Trophoblast cell (in vitro differentiated cells and primary cell): ENCODE data around the gene RNF126.

Experiments used
- DNase-seq, 2 donors: peaks; one replicate each; pipeline ENCODE4 v3.0.0-alpha.2; 2016
- H2AFZ ChIP-seq: 2 replicates; pipeline ENCODE4 v1.6.1; 2013; ENCODE audit warnings: low read length, moderate library complexity, mild to moderate bottlenecking; ENCODE audit not compliant: insufficient read depth, poor library complexity
- H2AK5ac ChIP-seq: 2 replicates; pipeline ENCODE4 v1.6.1; 2013; ENCODE audit warnings: mild to moderate bottlenecking, low read length
- H2BK120ac ChIP-seq: 2 replicates; pipeline ENCODE4 v1.6.1; 2013; ENCODE audit warnings: low read length, mild to moderate bottlenecking, moderate library complexity; ENCODE audit not compliant: insufficient read depth, poor library complexity
- H2BK12ac ChIP-seq: 2 replicates; pipeline ENCODE4 v1.6.1; 2013; ENCODE audit warnings: mild to moderate bottlenecking, low read length, moderate library complexity
- H2BK5ac ChIP-seq: 2 replicates; pipeline ENCODE4 v1.6.1; 2013; ENCODE audit warnings: low read length, low read depth, moderate library complexity, mild to moderate bottlenecking; ENCODE audit not compliant: poor library complexity
- H3K14ac ChIP-seq: 2 replicates; pipeline ENCODE4 v1.6.1; 2013; ENCODE audit warnings: mild to moderate bottlenecking, low read length
- H3K18ac ChIP-seq: 2 replicates; pipeline ENCODE4 v1.6.1; 2013; ENCODE audit warnings: mild to moderate bottlenecking, low read length
- H3K23ac ChIP-seq: 2 replicates; pipeline ENCODE4 v1.6.1; 2013; ENCODE audit warnings: low read length
- H3K27ac ChIP-seq: 2 replicates; pipeline ENCODE4 v1.5.1; 2013; ENCODE audit warnings: low read depth, mild to moderate bottlenecking, inconsistent platforms, low read length, moderate library complexity
- H3K27me3 ChIP-seq: 2 replicates; pipeline ENCODE4 v1.6.1; 2013; ENCODE audit warnings: inconsistent platforms, mild to moderate bottlenecking, low read length, moderate library complexity; ENCODE audit not compliant: insufficient read depth
- H3K36me3 ChIP-seq, 2 experiments: 1 replicate in 1 of 2; 2 replicates in 1 of 2; pipeline ENCODE4 v1.6.1; 2013; ENCODE audit warnings: low read length in 2 of 2, mild to moderate bottlenecking in 2 of 2, moderate library complexity in 1 of 2; ENCODE audit not compliant: insufficient read depth in 2 of 2, control insufficient read depth in 1 of 2
- H3K4ac ChIP-seq: 2 replicates; pipeline ENCODE4 v1.6.1; 2013; ENCODE audit warnings: low read depth, mild to moderate bottlenecking, low read length, moderate library complexity
- H3K4me1 ChIP-seq, 2 experiments: 1 replicate in 1 of 2; 2 replicates in 1 of 2; pipeline ENCODE4 v1.6.1; 2013; ENCODE audit warnings: low read length in 2 of 2, mild to moderate bottlenecking in 2 of 2, moderate library complexity in 1 of 2; ENCODE audit not compliant: insufficient read depth in 2 of 2, control insufficient read depth in 1 of 2
- H3K4me2 ChIP-seq: 2 replicates; pipeline ENCODE4 v1.6.1; 2013; ENCODE audit warnings: inconsistent platforms, mild to moderate bottlenecking, low read length, moderate library complexity
- H3K4me3 ChIP-seq: 2 replicates; pipeline ENCODE4 v1.5.1; 2013; ENCODE audit warnings: mild to moderate bottlenecking, low read depth, low read length, inconsistent platforms
- H3K79me1 ChIP-seq: one replicate; pipeline ENCODE4 v1.6.1; 2013; ENCODE audit warnings: low read length
- H3K79me2 ChIP-seq: 2 replicates; pipeline ENCODE4 v1.6.1; 2013; ENCODE audit warnings: low read length, mild to moderate bottlenecking; ENCODE audit not compliant: control insufficient read depth, insufficient read depth, poor library complexity
- H3K9ac ChIP-seq: 2 replicates; pipeline ENCODE4 v1.6.1; 2013; ENCODE audit warnings: mild to moderate bottlenecking, low read length
- H3K9me3 ChIP-seq: 2 replicates; pipeline ENCODE4 v1.6.1; 2013; ENCODE audit warnings: low read depth, mild to moderate bottlenecking, control low read depth, inconsistent platforms, low read length; ENCODE audit not compliant: insufficient read depth
- H4K12ac ChIP-seq: 2 replicates; pipeline ENCODE4 v1.6.1; 2013; ENCODE audit warnings: low read depth, mild to moderate bottlenecking, low read length, moderate library complexity
- H4K8ac ChIP-seq: 2 replicates; pipeline ENCODE4 v1.6.1; 2013; ENCODE audit warnings: low read depth, mild to moderate bottlenecking, low read length, moderate library complexity
- H4K91ac ChIP-seq: one replicate; pipeline ENCODE4 v1.6.1; 2013; ENCODE audit warnings: low read depth, mild to moderate bottlenecking, low read length, moderate library complexity
- WGBS: extraction: QIAGEN DNeasy Blood & Tissue Kit; methylation state at CpG from one replicate; pipeline ENCODE4 v1.1.7; 2013; ENCODE audit warnings: missing lambda C conversion rate; ENCODE audit not compliant: insufficient read length, insufficient coverage; ENCODE audit errors: extremely low coverage; 5-methylcytosine and 5-hydroxymethylcytosine counted together

Gene RNF126

GRCh38 chr19:655691-656090, 7.3 kb downstream of the RNF126 start:
- no peak overlapping the region for H3K23ac ChIP-seq
- H3K14ac ChIP-seq, result no peak overlapping the region
- no peak for DNase-seq
- H3K79me2 ChIP-seq, result peaks cover 46% of the 10 kb centered on the region
- peaks cover 2% of the 10 kb centered on the region for H3K9me3 ChIP-seq
- no peak overlapping the region for H2BK5ac ChIP-seq
- peaks cover 69 to 79% of the 10 kb centered on the region in 2 experiments for H3K36me3 ChIP-seq
- H2AFZ ChIP-seq, result no peak overlapping the region
- H4K91ac ChIP-seq, result no peak overlapping the region
- H3K4me3 ChIP-seq, result no peak overlapping the region
- no peak overlapping the region for H2BK12ac ChIP-seq
- no CpG with 5 or more reads among the region's 17 CpGs for WGBS
- H3K4ac ChIP-seq, result peak overlapping the region; percentile 57
- H2AK5ac ChIP-seq, result no peak overlapping the region
- no peak overlapping the region for H3K27ac ChIP-seq
- no peaks in the 10 kb centered on the region for H3K79me1 ChIP-seq
- no peak overlapping the region for H3K18ac ChIP-seq
- no peak overlapping the region for H3K4me2 ChIP-seq
- no peak overlapping the region for H2BK120ac ChIP-seq
- H3K27me3 ChIP-seq, result no peaks in the 10 kb centered on the region
- H3K9ac ChIP-seq, result no peak overlapping the region
- no peak overlapping the region for H4K8ac ChIP-seq
- no peak overlapping the region for H4K12ac ChIP-seq
- no peaks in the 10 kb centered on the region for H3K4me1 ChIP-seq

- peaks cover 5% of the 10 kb centered on the region for H3K9me3 ChIP-seq
- H2AFZ ChIP-seq, result no peak overlapping the region
- H3K4ac ChIP-seq, result peak overlapping the region; percentile 12
- H3K18ac ChIP-seq, result no peak overlapping the region
- no peak overlapping the region for H3K4me3 ChIP-seq
- no peak overlapping the region for H3K9ac ChIP-seq
- H3K36me3 ChIP-seq, result peaks cover 76 to 79% of the 10 kb centered on the region in 2 experiments
- no CpG with 5 or more reads among the region's 17 CpGs for WGBS
- no peak overlapping the region for H3K4me2 ChIP-seq
- DNase-seq, result no peak
- no peak overlapping the region for H2BK5ac ChIP-seq
- H4K12ac ChIP-seq, result no peak overlapping the region
- H3K27me3 ChIP-seq, result no peaks in the 10 kb centered on the region
- H3K79me2 ChIP-seq, result peaks cover 27% of the 10 kb centered on the region
- H3K14ac ChIP-seq, result no peak overlapping the region
- no peak overlapping the region for H3K23ac ChIP-seq
- no peaks in the 10 kb centered on the region for H3K79me1 ChIP-seq
- no peak overlapping the region for H3K27ac ChIP-seq
- no peak overlapping the region for H4K8ac ChIP-seq
- no peak overlapping the region for H4K91ac ChIP-seq
- no peaks in the 10 kb centered on the region for H3K4me1 ChIP-seq
- no peak overlapping the region for H2BK120ac ChIP-seq
- H2BK12ac ChIP-seq, result no peak overlapping the region
- no peak overlapping the region for H2AK5ac ChIP-seq
Observed at GRCh38 chr19:653425-653824, 9.6 kb downstream of the RNF126 start.

- H2BK5ac ChIP-seq, result no peak overlapping the region
- H3K4me2 ChIP-seq, result no peak overlapping the region
- no peak overlapping the region for H2BK120ac ChIP-seq
- no peak overlapping the region for H2AK5ac ChIP-seq
- no peak overlapping the region for H4K8ac ChIP-seq
- no peak for DNase-seq
- H3K18ac ChIP-seq, result no peak overlapping the region
- H2AFZ ChIP-seq, result no peak overlapping the region
- no peaks in the 10 kb centered on the region for H3K79me1 ChIP-seq
- H3K9ac ChIP-seq, result no peak overlapping the region
- no peak overlapping the region for H2BK12ac ChIP-seq
- H3K14ac ChIP-seq, result no peak overlapping the region
- H3K79me2 ChIP-seq, result peaks cover 20% of the 10 kb centered on the region
- no peaks in the 10 kb centered on the region for H3K27me3 ChIP-seq
- no peak overlapping the region for H4K12ac ChIP-seq
- no peak overlapping the region for H4K91ac ChIP-seq
- H3K23ac ChIP-seq, result no peak overlapping the region
- WGBS, result no CpG with 5 or more reads among the region's 54 CpGs
- peaks cover 5% of the 10 kb centered on the region for H3K9me3 ChIP-seq
- H3K4me1 ChIP-seq, result no peaks in the 10 kb centered on the region
- H3K4me3 ChIP-seq, result no peak overlapping the region
- H3K4ac ChIP-seq, result no peak overlapping the region
- no peak overlapping the region for H3K27ac ChIP-seq
- peaks cover 76 to 80% of the 10 kb centered on the region in 2 experiments for H3K36me3 ChIP-seq
Observed at GRCh38 chr19:652467-653389, 10.3 kb downstream of the RNF126 start.

GRCh38 chr19:651991-652390, 11.0 kb downstream of the RNF126 start:
- no CpG with 5 or more reads among the region's 24 CpGs for WGBS
- peaks cover 5% of the 10 kb centered on the region for H3K9me3 ChIP-seq

More at GRCh38 chr19:651991-652390, 11.0 kb downstream of the RNF126 start:
- Histone ChIP-seq H3K18ac (no peak overlapping the region), H4K91ac (no peak overlapping the region), H3K14ac (no peak overlapping the region), H3K4me1 (no peaks in the 10 kb centered on the region), H3K79me2 (peaks cover 13% of the 10 kb centered on the region), H4K12ac (no peak overlapping the region), H2AK5ac (no peak overlapping the region), H3K79me1 (no peaks in the 10 kb centered on the region), H3K4me2 (no peak overlapping the region), H3K9ac (no peak overlapping the region), H3K4ac (peak overlapping the region; percentile 25), H3K27me3 (no peaks in the 10 kb centered on the region), H3K27ac (no peak overlapping the region), H2BK120ac (no peak overlapping the region), H2BK12ac (no peak overlapping the region), H2BK5ac (no peak overlapping the region), H3K36me3 (peaks cover 75 to 80% of the 10 kb centered on the region in 2 experiments), H4K8ac (no peak overlapping the region), H3K4me3 (no peak overlapping the region), H2AFZ (no peak overlapping the region), H3K23ac (no peak overlapping the region)
- no peak for DNase-seq
